SW 1271 (cell line): ENCODE measurements around the gene MT1A.

Source experiments
- DNase-seq, 2 experiments: peaks; one replicate each; lab custom pipeline; 2025; lab: John Stamatoyannopoulos, UW

The MT1A gene

GRCh38 chr16:56631197-56631596 lies 7.3 kb upstream of the MT1A start:
- DNase-seq = no peak

DNA sequence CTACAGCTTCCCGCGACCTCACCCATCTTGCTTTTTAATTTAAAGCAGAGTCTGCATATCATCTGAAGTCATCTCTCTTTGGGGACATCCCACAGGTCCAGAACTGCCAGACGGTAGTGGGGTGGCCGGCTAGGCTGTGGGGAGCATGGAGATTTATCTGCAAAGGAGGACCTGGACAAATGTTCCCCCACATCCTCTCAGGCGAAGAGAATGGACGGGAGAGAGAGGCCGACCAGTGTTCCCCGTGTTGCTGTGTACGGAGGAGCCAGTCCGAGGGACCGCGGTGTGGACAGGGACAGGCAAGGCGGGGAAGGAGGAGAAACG lies 6.7 kb upstream of the MT1A start:
- no peak for DNase-seq

DNA sequence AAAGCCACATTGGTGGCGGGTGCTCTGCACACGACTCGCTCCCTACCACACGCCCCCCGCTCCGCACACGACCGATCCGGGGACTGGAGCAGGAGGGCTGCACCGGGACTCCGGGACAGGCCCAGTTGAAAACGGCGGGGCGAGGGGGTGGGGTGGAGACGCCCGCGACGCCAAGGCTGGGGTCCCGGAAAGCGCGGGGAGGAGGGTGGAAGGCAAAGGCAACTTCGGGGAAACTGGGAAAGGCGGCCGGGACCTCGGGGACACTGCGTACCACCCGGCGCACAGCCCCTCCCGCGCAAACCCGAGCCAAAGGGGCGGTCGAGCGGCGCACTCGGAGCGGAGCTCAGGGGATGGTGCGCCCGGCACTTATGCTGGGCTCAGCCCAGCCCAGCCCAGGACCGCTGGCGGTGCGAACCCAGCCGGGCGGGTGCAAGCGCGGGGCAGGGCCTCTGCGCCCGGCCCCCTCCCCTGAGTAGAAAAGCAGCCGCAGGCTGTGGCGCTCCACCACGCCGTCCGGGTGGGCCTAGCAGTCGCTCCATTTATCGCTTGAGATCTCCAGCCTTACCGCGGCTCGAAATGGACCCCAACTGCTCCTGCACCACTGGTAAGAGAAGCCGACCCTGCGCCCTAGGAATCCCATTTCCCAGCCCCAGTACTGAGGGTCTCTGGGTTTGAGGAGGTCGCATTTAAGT lies 6.2 kb upstream of the MT1A start, which contains the start of gene MT1M:
MT1M (plus strand) TSS at position 504 of the 692 bp plus-strand sequence; CDS start at position 577, 73 bp downstream.
- no peak for DNase-seq

DNA sequence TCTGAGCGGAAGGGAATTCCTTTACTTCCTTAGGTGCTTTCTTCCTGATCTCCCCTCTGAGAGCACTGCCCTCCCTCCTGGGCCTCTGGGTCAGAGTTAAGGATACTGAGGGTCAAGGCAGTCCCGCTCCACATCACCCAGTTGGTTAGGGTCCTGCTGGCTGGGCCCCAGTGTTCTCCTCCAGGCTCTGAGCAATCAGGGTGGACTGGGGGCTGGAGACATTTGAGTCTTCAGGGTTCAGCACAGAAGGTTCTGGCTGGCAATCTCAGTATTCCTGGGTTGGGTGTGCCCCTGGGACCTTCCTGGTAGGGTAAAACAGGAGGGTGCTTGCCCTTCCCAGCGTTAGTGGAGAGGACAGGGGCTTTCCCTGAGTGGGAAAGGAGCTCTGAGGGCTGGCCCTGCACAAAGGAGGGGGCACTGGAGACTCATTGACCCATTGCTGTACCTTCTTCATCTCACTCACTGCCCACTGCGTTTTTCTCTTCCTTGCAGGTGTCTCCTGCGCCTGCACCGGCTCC lies 5.6 kb upstream of the MT1A start:
- DNase-seq = no peak

GRCh38 chr16:56633535-56633934 lies 4.9 kb upstream of the MT1A start:
- no peak for DNase-seq

DNA sequence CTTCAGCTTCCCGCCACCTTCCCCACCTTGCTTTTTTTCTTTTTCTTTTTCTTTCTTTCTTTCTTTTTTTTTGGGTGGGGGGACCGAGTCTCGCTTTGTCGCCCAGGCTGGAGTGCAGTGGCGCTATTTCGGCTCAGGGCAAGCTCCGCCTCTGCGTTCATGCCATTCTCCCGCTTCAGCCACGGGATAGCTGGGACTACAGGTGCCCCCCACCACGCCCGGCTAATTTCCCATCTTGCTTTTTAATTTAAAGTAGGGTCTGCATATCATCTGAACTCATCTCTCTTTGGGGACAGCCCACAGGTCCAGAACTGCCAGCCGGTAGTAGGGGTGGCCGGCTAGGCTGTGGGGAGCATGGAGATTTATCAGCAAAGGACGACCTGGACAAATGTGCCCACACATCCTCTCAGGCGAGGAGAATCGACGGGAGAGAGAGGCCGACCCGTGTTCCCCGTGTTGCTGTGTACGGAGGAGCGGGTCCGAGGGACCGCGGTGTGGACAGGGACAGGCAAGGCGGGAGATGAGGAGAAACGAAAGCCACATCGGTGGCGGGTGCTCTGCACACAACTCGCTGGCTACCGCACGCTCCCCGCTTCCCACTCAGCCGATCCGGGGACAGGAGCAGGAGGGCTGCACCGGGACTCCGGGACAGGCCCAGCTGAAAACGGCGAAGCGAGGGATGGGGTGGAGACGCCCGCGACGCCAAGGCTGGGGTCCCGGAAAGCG lies 3.6 kb upstream of the MT1A start:
- DNase-seq = no peak

DNA sequence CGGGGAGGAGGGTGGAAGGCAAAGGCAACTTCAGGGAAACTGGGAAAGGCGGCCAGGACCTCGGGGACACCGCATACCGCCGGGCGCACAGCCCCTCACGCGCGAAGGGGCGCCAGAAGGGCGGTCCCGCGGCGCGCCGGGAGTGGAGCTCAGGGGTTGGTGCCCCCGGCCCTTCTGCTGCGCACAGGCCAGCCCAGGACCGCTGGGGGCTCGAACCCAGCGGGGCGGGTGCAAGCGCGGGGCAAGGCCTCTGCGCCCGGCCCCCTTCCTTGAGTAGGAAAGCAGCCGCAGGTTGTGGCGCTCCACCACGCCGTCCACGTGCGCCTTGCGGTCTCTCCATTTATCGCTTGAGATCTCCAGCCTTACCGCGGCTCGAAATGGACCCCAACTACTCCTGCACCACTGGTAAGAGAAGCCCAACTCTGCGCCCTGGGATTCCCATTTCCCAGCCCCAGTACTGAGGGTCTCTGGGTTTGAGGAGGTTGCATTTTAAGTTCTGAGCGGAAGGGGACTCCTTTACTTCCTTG lies 3.0 kb upstream of the MT1A start:
- DNase-seq = no peak

GRCh38 chr16:56636616-56637413 lies 1.7 kb upstream of the MT1A start:
- no peak for DNase-seq

DNA sequence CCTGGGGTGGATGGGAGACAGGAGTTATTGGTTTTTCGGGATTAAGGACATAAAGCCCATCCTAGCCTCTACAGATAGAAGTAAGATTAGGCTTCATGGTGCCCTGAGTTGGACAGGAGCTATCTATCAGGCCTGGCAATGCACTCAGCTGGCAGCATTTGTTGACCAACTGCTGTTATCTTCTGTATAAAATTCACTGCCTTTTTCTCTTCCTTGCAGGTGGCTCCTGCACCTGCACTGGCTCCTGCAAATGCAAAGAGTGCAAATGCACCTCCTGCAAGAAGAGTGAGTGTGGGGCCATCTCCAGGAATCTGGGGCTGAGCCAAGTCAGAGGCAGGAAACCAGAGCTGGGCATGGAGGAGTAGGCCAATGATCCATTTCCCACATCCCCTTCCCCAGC lies 579 bp downstream of the MT1A start:
- DNase-seq = no peak

DNA sequence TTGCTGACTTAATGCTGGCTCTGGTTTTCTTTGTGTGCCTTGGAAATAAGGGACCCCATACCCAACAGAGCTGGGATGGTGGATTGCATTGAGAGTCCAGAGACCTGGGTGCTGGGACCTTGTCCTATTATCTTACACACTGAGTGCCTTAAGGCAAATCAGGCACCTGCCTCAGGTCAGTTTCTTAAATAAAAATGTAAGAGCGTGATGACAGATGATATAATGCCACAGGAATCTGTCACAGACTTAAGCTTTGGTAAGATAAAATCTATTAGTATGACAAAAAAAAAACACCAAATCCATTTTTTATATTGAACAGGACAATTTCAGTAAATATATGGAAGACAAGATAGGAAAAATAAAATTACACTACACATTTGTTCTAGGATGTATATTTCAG lies 1.6 kb downstream of the MT1A start:
- DNase-seq = no peak

DNA sequence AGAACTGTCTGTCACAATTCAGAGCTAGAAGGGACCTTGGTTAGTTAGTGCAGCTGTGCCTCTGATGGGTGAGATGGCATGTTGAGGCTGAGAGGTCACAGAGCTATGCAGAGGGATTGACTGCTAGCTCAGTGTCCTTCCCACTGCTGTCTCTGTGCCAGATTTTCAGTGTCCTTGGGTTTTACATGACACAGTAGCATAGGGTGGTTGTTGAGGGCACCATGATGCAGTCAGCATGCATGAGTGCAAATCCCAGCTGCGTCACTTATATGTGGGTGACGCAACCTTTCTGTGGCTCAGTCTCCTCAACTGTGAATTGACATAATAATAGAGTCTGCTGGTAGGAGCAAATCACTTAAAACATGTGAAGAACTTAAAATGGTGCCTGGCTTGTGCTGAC lies 2.7 kb downstream of the MT1A start:
- DNase-seq = no peak

DNA sequence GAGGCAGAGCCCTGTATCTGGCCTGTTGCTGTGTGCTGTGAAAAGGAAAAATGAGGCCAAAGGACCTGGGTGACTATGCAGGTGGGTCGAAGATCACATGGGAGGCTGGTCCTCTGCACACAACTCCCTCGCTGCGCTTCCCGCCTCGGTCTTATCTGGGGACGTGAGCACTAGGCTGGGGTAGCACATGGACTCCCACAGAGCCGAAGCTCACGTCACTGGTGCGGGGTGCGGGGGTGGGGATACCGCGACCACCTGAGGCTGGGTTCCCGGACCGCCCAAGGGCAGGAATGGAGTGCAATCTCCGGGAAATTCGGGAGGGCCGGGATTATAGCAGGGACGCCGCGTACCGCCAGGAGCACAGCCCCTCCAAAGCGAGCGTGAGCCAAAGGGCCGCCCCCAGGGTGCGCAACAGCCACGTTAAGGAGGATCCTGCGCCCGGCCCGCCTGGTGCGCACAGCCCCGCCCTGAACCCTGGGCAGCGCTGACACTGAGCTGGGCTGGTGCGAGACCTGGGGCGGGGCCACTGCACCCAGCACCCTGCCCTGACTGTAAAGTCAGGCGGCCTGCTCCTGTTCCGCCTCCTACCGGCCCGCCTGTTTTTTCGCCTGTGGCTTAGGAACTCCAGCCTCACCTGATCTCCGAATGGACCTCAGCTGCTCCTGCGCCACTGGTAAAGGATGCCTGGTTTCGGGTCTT lies 4.8 kb downstream of the MT1A start:
- no peak for DNase-seq

GRCh38 chr16:56643833-56644232 lies 5.4 kb downstream of the MT1A start:
- DNase-seq = no peak

- no peak for DNase-seq
Measured at GRCh38 chr16:56645311-56645710, 6.8 kb downstream of the MT1A start.

GRCh38 chr16:56645838-56646237 lies 7.4 kb downstream of the MT1A start:
- no peak for DNase-seq

DNA sequence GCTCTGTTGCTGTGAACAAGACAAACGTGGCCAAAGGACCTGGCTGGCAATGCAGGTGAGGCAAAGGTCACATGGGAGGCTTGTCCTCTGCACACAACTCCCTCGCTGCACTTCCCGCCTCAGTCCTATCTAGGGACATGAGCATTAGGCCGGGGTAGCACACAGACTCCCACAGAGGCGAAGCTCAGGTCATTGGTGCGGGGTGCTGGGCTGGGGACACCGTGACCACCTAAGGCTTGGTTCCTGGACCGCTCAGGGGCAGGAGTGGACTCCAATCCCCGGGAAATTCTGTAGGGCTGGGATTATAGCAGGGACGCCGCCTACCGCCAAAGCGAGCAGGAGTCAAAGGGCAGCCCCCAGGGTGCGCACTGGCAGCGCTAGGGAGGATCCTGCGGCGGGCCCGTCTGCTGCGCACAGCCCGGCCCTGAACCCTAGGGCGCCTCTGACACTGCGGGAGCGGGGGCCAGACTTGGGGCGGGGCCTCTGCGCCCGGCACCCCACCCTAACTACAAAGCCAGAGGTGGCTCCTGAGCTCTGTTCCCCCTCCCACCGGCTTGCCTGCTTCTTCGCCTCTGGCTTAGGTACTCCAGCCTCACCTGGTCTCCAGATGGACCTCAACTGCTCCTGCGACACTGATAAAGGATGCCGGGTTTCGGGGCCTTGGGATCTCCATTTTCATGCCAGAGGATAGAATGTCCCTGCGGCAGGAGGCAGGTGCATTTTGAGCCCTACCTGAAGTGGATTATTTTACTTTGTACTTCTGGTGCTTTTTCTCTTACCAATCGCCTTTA lies 9.4 kb downstream of the MT1A start:
- DNase-seq = no peak

- DNase-seq = no peak
Measured at GRCh38 chr16:56649271-56649670, 10.8 kb downstream of the MT1A start.

DNA sequence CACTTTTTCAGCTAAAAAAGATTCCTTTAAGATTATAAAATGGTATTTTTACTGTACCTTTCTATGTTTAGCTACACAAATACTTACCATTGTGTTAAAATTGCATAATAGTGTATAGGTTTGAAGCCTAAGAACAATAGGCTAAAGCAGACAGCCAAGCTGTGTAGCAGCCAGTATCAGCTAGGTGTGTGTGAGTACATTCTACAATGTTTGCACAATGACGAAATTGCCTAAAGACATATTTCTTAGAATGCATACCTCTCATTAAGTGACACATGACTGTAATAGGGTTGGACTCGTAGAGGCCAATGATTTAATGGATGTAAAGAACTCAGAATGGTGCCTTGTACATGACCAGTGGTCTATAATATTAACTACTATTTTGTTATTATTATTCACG lies 11.4 kb downstream of the MT1A start:
- DNase-seq = no peak

DNA sequence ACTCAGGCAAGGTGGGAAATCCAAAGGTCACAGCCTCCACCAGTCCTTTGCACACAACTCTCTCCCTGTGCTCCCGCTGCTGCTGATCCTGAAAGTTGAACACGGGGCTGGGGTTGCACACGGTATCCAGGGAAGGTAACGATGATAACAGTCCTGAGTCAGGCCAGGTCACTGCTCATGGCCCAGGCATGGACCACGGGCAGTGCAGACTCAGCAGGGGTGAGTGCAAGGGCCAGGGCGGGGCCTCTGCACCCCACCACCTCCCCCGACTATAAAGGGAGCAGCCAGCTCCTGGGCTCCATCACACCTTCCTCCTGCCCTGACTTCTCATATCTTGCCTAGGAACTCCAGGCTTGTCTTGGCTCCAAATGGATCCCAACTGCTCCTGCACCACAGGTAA lies 13.1 kb downstream of the MT1A start, which contains the start of gene MT1B:
MT1B (plus strand) TSS at position 301 of the 400 bp plus-strand sequence; CDS start at position 369, 68 bp downstream.
- DNase-seq = no peak

DNA sequence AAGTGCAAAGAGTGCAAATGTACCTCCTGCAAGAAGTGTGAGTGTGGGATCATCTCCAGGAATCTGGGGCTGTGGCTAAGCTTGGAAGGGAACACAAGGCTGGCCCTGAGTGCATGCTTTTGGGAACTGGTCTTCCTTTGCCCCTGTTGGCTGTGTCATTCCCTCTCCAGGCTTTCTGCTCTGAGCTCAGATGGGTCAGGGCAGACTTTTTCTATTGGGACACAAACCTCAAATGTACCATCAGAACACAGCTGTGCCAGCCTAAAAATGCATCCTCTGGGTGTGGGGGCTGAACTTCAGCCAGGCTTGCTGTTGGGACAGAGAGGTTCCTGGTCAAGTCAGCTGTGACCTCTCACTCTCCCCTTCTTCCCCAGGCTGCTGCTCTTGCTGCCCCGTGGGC lies 14.1 kb downstream of the MT1A start:
- no peak for DNase-seq

DNA sequence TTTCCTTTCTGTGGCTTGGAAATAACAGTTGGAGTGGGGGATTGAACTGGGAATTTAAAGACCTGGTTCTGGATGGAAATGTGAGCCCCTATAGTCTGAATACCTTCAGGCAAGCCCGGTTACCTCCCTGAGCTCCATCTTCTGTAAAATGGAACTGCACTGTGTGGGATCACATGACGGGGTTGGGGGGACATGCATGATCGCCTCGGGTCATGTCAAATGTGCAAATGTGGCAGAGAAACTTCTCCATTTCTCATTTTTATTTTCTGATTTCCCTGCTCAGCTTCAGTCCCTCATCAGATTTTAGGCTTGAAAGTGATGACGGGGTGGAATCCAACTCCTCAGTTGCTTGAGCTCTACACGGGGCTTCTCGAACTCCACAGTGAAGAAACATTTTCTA lies 14.8 kb downstream of the MT1A start:
- DNase-seq = no peak
